ENCODE data around the gene MYO19.

DNA sequence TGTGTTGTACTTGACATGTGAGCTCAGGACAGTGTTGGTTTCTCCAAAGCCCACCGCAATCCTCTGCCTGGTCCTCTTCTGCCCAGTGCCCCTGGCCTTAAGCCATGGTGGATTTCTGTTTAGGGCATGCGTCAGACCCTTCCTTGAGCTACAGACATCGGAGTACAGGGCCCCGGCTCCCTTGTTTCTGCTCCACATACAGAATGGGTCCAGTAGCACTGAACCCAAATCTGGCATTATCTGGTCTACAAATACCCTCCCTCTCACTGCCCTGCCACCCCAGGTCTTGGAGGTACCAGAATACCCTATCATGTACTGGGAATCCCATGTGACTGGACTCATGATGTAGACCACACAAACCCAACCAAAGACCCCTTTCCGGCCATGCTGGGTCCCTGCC lies 75.6 kb downstream of the MYO19 start:
- TF ChIP-seq, protein P1, sequence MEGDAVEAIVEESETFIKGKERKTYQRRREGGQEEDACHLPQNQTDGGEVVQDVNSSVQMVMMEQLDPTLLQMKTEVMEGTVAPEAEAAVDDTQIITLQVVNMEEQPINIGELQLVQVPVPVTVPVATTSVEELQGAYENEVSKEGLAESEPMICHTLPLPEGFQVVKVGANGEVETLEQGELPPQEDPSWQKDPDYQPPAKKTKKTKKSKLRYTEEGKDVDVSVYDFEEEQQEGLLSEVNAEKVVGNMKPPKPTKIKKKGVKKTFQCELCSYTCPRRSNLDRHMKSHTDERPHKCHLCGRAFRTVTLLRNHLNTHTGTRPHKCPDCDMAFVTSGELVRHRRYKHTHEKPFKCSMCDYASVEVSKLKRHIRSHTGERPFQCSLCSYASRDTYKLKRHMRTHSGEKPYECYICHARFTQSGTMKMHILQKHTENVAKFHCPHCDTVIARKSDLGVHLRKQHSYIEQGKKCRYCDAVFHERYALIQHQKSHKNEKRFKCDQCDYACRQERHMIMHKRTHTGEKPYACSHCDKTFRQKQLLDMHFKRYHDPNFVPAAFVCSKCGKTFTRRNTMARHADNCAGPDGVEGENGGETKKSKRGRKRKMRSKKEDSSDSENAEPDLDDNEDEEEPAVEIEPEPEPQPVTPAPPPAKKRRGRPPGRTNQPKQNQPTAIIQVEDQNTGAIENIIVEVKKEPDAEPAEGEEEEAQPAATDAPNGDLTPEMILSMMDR (IDR thresholded peaks at IDR 0.05; ENCODE audit: low read depth, low read length, missing input control): no peak
- TF ChIP-seq, protein P2, sequence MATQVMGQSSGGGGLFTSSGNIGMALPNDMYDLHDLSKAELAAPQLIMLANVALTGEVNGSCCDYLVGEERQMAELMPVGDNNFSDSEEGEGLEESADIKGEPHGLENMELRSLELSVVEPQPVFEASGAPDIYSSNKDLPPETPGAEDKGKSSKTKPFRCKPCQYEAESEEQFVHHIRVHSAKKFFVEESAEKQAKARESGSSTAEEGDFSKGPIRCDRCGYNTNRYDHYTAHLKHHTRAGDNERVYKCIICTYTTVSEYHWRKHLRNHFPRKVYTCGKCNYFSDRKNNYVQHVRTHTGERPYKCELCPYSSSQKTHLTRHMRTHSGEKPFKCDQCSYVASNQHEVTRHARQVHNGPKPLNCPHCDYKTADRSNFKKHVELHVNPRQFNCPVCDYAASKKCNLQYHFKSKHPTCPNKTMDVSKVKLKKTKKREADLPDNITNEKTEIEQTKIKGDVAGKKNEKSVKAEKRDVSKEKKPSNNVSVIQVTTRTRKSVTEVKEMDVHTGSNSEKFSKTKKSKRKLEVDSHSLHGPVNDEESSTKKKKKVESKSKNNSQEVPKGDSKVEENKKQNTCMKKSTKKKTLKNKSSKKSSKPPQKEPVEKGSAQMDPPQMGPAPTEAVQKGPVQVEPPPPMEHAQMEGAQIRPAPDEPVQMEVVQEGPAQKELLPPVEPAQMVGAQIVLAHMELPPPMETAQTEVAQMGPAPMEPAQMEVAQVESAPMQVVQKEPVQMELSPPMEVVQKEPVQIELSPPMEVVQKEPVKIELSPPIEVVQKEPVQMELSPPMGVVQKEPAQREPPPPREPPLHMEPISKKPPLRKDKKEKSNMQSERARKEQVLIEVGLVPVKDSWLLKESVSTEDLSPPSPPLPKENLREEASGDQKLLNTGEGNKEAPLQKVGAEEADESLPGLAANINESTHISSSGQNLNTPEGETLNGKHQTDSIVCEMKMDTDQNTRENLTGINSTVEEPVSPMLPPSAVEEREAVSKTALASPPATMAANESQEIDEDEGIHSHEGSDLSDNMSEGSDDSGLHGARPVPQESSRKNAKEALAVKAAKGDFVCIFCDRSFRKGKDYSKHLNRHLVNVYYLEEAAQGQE (IDR thresholded peaks at IDR 0.05): no peak
- TF ChIP-seq YY1 (IDR thresholded peaks at IDR 0.05) (no peak), GABPA (IDR thresholded peaks at IDR 0.05 in 1 of 2, conservative IDR thresholded peaks at IDR 0.05 in 1 of 2) (no peak), JUND (IDR thresholded peaks at IDR 0.05) (no peak), RAD21 (IDR thresholded peaks at IDR 0.05) (no peak), TAF1 (conservative IDR thresholded peaks at IDR 0.05) (no peak), SP1 (IDR thresholded peaks at IDR 0.05) (no peak)
- TF ChIP-seq, protein P3, sequence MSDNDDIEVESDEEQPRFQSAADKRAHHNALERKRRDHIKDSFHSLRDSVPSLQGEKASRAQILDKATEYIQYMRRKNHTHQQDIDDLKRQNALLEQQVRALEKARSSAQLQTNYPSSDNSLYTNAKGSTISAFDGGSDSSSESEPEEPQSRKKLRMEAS (IDR thresholded peaks at IDR 0.05): no peak
- TF ChIP-seq, protein P4, sequence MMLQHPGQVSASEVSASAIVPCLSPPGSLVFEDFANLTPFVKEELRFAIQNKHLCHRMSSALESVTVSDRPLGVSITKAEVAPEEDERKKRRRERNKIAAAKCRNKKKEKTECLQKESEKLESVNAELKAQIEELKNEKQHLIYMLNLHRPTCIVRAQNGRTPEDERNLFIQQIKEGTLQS (IDR thresholded peaks at IDR 0.05): no peak
- TF ChIP-seq, protein P5, sequence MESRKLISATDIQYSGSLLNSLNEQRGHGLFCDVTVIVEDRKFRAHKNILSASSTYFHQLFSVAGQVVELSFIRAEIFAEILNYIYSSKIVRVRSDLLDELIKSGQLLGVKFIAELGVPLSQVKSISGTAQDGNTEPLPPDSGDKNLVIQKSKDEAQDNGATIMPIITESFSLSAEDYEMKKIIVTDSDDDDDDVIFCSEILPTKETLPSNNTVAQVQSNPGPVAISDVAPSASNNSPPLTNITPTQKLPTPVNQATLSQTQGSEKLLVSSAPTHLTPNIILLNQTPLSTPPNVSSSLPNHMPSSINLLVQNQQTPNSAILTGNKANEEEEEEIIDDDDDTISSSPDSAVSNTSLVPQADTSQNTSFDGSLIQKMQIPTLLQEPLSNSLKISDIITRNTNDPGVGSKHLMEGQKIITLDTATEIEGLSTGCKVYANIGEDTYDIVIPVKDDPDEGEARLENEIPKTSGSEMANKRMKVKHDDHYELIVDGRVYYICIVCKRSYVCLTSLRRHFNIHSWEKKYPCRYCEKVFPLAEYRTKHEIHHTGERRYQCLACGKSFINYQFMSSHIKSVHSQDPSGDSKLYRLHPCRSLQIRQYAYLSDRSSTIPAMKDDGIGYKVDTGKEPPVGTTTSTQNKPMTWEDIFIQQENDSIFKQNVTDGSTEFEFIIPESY (IDR thresholded peaks at IDR 0.05): no peak
